NCI-H2196 (cell line): ENCODE measurements around the gene PKHD1.

ENCODE experiments used
- DNase-seq: peaks from one replicate; lab custom pipeline; 2025; ENCODE audit not compliant: unreplicated experiment; lab: John Stamatoyannopoulos, UW

The PKHD1 gene, protein sequence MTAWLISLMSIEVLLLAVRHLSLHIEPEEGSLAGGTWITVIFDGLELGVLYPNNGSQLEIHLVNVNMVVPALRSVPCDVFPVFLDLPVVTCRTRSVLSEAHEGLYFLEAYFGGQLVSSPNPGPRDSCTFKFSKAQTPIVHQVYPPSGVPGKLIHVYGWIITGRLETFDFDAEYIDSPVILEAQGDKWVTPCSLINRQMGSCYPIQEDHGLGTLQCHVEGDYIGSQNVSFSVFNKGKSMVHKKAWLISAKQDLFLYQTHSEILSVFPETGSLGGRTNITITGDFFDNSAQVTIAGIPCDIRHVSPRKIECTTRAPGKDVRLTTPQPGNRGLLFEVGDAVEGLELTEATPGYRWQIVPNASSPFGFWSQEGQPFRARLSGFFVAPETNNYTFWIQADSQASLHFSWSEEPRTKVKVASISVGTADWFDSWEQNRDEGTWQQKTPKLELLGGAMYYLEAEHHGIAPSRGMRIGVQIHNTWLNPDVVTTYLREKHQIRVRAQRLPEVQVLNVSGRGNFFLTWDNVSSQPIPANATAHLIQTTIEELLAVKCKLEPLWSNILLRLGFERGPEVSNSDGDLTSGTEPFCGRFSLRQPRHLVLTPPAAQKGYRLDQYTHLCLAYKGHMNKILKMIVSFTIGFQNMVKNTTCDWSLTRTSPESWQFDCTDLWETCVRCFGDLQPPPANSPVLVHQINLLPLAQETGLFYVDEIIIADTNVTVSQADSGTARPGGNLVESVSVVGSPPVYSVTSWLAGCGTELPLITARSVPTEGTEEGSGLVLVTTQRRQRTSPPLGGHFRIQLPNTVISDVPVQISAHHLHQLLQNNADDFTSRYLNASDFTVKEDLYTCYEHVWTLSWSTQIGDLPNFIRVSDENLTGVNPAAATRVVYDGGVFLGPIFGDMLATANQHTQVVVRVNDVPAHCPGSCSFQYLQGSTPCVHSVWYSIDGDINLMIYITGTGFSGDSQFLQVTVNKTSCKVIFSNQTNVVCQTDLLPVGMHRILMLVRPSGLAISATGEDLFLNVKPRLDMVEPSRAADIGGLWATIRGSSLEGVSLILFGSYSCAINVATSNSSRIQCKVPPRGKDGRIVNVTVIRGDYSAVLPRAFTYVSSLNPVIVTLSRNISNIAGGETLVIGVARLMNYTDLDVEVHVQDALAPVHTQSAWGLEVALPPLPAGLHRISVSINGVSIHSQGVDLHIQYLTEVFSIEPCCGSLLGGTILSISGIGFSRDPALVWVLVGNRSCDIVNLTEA (N-terminal part only)

DNA sequence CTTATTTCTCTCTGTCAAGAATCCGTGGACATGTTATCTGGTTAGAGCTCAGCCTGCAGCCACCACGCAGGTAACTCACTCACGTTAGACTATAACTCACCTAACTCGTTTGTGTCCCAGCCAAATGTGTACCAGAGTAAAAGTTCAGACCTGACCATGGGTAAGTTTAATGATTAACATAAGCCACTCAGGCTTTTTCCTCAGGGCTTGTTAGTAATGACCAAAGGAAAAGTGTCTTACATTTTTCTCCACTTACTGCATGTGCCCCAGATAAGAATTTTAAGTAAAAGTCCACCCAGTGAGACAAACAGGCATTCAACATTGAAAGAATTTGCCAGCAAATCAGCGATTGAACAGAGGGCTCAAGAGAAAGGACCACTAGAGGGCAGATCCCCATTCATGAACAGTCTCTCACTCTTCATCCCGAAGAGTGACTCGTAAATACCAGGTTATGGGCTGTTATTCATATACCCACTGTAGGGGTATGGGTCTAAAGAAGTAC lies at the start of gene PKHD1:
Gene PKHD1, minus strand, starts transcription at position 116 of the 502 bp plus-strand sequence. CDS start 2,680 bp downstream, outside the sequence.
- no peak for DNase-seq

DNA sequence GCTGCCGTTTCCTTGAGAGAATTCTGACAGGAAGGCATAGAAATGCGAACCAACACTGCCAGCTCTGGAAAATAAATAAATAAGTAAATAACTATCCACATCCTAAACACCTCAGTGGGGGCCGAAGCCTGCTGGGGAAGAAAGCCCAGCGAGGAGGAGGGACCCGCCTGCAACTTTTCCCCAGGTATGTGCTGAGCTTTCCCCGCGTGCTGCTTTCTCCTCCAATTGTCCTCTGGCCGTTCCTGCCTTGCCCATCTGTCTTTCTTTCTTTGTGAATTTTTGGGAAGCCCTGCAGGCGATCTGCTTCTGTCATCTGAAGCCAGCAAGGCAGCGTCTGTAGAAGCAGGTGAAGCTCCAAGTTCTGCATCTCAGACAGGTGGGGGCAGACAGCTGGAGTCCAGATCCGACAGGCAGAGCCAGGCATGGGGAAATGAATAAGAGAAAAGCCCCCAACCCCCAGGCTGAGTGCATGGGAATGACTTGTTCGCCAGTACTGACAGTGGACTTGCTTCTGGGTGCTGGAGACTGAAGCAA lies 49.6 kb upstream of the PKHD1 start:
- no peak for DNase-seq

DNA sequence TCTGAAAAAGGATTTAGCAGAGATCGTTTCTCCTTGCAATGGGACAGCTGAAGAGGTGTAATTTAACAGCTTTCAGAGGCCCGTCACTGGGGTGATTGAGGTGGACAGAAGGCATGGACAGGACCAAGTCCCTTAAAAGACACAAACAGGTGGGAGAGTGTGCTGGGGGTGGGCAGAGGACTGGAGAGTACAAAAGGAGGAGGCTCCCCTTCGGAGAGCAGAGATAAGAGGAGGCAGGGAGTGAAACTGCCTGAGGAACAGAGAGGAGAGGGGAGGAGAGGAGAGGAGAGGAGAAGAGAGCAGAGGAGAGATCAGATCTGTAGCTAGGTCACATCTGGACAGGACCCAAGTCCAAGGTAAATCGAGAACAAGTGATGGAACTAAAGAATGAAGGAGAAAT lies 48.6 kb upstream of the PKHD1 start:
- no peak for DNase-seq

DNA sequence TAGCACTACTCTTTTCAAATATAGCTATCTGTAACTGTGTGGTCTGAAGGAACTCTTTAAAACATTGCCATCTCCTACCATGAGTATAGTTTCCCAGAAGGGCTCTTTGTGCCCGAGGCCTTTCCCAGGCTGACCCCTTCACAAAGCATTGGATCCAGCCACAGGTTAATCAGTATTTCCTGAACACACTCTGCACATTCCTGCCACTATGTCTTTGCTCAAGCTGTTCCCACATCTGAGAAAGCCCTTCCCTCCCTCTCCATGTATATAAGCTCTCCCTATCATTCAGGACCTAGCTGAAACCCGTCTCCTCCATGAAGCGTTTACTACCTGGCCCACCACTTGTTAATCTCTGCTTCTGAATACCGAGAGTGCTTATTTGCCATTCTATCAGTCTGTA lies 47.8 kb upstream of the PKHD1 start:
- no peak for DNase-seq

DNA sequence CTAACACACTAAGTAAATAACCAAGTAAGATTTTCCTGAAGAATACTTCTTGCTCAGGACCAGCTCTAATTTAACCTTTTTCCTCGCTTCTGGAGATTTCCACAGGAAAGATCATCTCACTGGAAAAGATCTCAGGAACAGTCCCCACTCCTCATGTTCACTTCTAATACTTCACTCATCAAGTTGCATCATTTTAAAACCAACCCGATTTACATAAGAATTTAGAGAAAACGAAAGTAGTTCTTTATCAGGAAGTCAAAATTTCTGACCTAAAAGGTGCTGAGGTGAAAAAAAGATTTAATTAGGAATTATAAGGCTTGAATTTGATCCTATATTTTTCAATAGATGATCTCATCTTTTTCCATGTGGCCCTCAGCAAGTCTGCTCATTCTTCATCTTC lies 46.6 kb upstream of the PKHD1 start:
- DNase-seq: no peak

DNA sequence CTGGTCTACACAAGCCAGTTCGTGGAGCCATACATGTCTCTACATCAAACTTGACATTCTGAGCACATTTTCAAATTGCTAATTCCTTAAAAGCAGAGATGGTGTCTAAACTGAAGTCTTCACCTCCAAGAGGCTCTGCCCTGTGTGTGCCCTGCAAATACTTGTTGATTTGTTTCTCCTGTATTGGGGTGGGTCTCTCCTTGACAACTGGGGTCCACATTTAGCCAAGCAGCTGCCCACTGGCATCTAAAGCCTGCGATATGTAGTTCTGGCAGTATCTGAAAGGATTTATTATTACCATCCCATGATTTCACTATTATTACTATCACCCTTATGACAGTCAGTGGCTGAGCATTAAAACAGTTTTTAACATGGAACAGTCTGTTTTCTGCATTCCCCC lies 45.9 kb upstream of the PKHD1 start:
- DNase-seq: no peak

DNA sequence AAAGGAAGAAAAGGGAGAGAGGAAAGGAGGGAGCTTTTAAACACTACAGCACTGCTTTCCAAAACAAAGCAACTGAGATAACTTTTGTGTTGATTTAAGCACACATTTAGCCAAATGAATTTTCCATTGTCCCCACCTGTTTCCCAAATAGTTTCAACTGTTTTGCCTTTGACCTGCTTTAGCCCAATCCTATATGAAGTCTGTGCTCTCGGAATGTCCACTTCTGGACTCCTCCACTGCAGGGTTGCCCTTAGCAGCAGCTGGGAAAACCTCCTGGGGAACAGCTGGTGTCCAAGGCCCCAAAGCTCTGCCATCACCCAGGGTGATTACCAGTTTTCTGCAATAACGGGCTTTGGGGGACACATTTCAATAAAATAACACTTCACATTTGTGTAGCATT lies 44.9 kb upstream of the PKHD1 start:
- DNase-seq: no peak

DNA sequence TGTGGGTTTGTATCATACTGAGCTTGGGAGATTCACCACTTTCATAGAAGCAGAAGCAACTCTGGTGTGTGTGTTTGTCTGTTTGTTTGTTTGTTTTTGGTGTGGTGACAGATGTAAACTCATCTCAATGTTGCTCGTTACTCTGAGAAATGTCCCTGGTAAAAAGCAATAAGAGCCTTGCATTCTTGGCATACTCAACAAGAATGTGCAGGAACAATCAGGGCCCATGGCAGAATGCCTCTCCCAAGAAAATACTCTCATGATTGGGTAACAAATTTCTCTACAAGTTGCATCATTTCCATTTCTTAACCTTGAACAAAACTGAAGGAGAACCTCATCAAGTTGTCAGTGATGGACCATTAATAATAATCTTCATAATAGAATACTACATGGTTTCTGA lies 43.0 kb upstream of the PKHD1 start:
- DNase-seq: no peak

DNA sequence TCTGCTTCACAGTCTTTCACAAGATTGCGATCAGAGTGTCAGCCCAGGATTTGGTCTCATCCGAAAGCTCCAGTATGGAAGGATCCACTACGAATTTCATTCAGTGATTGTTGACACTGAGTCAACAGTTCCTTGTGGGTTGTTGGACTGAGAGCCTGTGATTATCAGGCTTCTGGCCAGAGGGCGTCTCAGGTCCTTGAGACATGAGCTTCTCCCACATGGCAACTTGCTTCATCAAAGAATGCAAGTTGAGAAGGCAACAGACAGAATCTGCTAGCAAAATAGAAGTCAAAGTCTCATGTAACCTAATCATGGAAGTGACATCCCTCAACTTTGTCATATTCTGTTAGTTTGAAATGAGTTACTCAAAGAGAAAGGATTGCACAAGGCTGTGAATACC lies 40.5 kb upstream of the PKHD1 start:
- DNase-seq: no peak

DNA sequence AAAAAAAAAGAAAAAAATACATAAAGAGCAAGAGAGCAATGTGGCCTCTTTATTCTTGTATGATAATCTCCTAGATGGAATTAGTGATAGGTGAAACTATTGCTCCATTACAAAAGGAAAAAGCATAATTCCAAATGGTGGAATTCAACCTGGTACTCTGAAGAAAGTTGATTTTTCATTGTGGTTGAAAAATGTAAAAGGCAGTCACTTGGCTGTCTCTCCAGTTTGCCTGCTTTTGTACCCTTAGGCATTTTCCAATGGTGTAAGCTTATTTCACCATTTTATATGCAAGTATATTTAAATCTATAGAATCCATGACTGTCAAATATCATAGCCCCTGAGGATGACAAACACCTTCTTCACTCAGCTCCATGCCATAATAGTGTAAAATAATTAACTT lies 38.8 kb upstream of the PKHD1 start:
- DNase-seq: no peak

DNA sequence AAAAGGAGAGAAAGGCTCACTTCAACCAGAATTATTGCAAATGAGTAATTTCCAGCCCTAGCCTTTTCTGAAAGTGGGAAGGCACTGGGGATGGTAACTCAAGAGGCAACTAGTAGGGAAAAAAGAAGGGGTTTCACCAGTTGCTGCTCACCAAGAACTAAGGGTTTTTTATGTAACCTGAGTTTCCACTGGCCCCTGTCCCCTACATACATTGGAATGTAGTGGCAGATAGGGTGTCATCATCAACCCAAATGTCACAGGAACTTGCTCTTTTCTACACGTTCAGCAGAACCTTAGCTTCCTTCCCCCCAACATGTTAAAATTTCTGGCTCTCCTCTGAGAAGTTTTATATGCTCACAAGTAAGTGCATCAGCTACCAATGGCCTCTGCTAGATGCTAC lies 38.2 kb upstream of the PKHD1 start:
- DNase-seq: no peak

DNA sequence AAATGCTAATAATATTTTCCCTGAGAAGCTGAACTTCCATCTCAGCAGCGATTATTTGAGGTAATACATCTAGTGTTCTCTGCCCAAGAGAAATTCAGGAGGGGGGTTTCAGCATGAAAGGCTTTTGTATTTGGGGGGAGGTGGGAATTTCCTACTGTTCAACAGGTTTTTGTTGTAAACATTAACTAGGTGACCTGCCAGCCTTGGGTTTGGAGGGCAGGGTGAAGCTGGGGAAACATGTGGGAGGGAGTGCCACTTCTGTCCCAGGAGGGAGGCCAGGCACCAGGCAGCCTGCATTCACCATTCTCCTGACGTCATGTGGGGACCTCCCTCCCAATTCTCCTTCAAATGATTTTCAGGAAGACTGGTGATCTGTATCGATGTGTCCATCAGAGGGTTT lies 37.7 kb upstream of the PKHD1 start:
- no peak for DNase-seq

DNA sequence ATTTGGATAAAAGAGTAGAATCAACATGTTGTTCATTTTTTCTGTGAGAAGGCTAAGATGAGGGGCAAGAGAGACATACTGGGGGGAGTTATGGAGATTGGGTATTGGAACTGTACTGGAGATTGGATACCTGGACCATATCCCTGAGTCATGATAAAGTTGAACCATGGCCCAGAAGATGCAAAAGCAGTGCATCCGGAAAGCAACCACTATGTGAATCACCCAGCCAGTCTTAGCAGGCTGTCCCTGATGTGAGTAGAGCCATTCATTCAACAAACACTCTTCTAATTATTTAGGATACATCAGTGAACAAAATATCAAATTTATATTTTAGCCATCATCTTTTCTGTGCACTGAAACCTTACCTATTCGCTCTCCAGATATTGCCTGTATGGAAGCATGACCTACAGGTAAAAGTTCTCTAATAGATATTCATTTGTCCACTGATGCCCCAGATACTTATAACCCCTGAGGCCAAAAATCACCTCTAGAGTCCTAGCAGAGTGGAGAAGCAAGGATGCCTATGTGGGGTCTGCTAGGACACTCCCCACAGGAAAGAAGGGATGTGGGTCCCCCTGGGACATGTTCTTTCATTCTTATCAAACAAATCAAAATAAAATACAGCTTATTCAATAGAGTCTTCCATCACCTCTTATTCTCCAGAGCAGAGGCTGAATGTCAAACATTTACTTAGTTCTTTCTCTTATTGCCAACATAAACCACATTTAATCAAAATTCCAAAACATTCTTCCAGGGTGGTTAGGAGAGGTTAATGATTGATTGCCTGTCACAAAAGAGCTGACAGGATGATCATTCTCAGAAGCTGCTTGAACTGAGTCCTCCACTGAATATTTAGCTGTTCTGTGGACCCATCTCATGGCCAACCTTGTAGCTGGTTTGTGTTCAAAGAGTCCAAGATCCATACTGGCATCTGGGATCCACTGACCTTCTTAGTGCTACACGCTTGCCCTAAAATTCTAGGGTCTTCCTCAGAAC lies 37.0 kb upstream of the PKHD1 start:
- no peak for DNase-seq

DNA sequence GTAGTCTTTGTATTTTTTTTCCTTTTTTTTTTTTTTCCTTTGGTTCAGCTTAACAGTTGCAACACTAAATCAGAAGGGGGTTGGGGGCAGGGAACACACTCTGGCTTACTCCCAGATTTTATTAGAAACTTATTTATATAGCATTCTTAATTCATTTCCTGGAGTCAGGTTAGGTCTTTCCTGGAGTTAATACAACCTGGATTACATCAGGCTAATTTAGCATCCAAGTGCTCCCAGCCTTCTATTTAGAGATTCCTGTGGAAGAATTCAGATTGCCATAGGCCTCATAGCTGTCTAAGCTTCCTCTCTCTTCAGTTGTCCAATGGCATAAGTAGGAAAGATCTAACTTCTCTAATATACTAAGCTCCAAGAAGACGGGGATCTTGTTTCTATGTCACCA lies 35.8 kb upstream of the PKHD1 start:
- DNase-seq: no peak

DNA sequence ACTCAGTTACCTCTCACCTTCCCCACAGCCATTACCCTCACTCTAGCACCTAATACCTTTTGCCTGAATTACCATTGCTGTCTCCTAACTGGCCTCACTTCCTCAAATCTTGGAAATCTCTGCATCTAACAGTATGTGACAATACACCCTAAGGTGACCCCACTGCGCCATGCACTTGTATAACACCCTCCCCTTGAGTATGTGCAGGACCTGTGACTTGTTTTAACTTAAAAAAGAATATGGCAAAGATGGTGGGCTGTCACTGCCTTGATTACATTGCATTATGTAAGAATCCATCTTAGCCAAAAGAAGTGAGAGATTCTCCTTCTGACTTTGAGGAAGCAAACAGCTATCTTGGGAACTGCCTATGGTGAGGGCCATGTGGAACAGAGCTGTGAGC lies 29.9 kb upstream of the PKHD1 start:
- DNase-seq: no peak

DNA sequence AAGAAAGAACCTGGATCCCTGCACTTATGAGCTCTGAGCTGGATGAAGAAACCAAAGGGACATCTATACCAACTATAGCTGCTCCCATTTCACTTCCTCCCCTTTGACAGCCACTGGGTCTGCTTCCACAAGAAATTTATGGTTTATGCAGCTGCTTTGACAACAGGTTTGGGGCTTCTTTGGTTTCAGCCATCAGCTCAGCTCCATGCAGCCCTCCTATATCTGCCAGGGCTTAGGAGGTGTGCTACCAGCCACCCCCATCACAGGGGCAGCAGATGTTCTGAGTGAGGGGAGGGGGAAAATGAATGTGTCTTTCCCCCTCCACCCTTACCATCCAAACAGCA lies 29.2 kb upstream of the PKHD1 start:
- DNase-seq: no peak

DNA sequence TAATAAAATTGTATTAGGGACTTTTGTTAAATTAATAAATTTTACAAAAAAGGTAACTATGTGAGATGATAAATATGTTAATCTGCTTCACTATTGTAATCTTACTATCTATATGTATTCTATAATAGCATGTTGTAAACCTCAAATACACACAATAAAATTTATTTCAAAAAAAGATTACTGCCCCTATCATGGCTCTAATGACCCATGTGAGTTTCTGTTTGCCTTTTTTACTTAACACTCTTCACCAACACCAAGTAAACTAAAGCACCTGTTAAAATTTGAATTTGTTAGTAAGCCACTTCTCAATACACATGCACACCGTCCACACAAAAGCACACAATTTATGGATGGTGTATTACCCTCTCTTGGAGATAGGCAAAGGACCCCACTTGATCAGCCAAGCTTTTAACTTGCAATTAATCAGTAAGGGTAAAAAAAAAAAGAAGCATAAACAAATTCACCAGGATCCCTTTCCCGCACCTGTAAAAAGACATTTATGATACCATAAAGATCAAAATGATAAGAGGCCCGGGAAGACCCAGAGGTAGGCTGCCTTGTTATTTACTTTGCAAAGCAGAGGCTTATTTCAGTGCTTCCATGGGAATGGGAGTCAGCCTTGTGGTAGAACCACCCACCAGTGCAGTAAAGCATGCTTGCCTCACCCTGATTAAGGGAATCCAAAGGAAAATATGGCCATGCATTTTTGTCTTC lies 28.6 kb upstream of the PKHD1 start:
- no peak for DNase-seq

DNA sequence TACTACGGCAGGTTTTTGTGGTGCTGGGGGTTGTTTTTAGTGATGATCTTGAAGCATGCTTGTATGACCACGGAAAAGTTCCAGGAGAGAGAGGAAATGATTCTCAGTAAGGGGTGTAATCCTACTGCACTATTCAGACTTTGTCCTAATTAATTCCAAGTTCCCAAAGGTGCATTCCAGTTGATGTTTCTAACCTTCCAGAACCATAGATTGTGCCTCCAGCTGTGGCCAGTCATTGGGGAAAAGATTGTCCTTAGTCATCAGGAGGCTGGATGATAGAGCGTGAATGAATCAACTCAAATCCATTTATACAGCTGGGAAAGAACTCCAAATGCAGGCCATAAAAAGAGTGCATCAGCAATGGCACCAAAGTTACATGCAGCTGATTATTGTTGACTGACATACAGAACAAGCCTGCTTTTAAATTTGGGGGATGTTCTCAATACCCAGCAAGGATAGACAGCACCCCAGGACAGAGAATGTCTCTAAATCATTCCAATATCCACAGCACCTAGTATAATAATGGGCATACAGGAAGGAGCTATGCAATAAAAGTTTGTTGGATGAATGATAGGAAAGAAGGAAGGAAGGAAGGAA lies 27.8 kb upstream of the PKHD1 start:
- DNase-seq: no peak

DNA sequence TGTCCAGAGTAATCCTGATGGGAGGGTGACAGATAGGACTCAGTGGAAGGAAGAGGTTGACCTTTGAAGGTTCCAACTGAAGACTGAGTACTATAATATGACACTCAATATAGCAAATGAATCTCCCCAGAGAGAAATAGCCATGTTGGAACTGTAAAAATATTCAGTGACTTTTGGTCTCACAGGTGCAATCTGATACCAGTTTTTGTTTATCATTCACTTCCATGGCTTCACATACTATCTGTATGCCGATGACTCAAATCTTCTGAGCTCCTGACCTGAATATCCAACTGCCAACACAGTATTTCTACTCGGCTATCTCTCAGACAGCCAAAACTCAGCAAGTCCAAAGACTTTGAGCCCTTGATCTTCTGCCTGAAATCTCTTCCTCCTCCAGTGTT lies 21.8 kb upstream of the PKHD1 start:
- no peak for DNase-seq
